Myometrial cell (primary cell): ENCODE data around the gene ZNF830. TPM values are rescaled to one million over a fixed set of nuclear protein-coding genes. Genes with fewer than 3 reads are reported as not detected.

Experiments
- total RNA-seq: library from RNA; depleted of rRNA; stranded (reverse); fragments of >200 nt; gene quantifications from 2 replicates; pipeline ENCODE4 v1.2.3, GENCODE V29; 2015

ZNF830 gene, protein sequence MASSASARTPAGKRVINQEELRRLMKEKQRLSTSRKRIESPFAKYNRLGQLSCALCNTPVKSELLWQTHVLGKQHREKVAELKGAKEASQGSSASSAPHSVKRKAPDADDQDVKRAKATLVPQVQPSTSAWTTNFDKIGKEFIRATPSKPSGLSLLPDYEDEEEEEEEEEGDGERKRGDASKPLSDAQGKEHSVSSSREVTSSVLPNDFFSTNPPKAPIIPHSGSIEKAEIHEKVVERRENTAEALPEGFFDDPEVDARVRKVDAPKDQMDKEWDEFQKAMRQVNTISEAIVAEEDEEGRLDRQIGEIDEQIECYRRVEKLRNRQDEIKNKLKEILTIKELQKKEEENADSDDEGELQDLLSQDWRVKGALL
- total RNA-seq, result 5.1 and 5.2 TPM in 2 replicates

GRCh38 chr17:34961093-34961911, at the start of gene ZNF830, which contains the start of gene CCT6B:
ZNF830 (plus strand) TSS chr17:34961540; CDS start chr17:34961567, 27 bp downstream.
CCT6B (minus strand) TSS chr17:34961460; CDS start chr17:34961393, 67 bp downstream.

DNA sequence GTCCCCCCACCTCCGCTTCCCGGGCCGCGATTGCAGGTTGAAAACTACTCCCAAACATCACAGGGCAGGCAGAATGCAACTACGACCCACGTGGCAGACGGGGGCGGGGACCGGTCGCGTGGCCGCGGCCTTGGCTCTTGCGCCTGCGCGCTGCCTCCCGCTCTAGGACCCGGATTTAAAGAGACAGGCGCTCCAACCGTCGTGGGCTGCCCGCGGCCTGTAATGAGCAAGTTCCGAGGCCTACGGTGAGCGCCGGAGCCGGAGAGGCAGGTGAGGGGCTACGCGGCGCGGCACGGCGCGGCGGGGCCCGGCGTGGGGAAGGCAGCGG, 19.0 kb downstream of the ZNF830 start, which contains the start of gene LIG3:
Gene LIG3 (plus strand): TSS at position 160 of the 328 bp plus-strand sequence. CDS start 2,494 bp downstream, outside the sequence.

Other genes with a start within 250 kb of the ZNF830 start
- 0.58 and 0.89 TPM in 2 replicates for gene CCT6B, start 80 bp upstream of the ZNF830 start, total RNA-seq
- gene LIG3, start 19.0 kb downstream of the ZNF830 start, total RNA-seq, result 26.2 and 48.2 TPM in 2 replicates
- gene RFFL, start 102.2 kb downstream of the ZNF830 start, total RNA-seq, result 11.8 and 16.5 TPM in 2 replicates
- 8.5 and 22.2 TPM in 2 replicates for gene RAD51D, start 158.3 kb downstream of the ZNF830 start, total RNA-seq
- gene FNDC8, start 160.1 kb downstream of the ZNF830 start, total RNA-seq, result not detected in 2 replicates
- 14.7 and 47.9 TPM in 2 replicates for gene NLE1, start 180.8 kb downstream of the ZNF830 start, total RNA-seq
- gene UNC45B, start 186.3 kb downstream of the ZNF830 start, total RNA-seq, result not detected in 2 replicates
- not detected in 2 replicates for gene SLC35G3, start 232.9 kb downstream of the ZNF830 start, total RNA-seq